Neuronal stem cell (in vitro differentiated cells): ENCODE measurements around the gene HOXB3.

Source experiments
- DNase-seq: peaks from one replicate; pipeline ENCODE4 v3.0.0-alpha.2; 2013; ENCODE audit warnings: low spot score
- H2AFZ ChIP-seq: one replicate; pipeline ENCODE4 v1.6.1; 2013; ENCODE audit warnings: mild to moderate bottlenecking, low read length, inconsistent platforms
- H2AK5ac ChIP-seq: 2 replicates; pipeline ENCODE4 v1.6.1; 2013; ENCODE audit warnings: low read depth, mild to moderate bottlenecking, inconsistent platforms, low read length, moderate library complexity, mixed read lengths
- H2BK120ac ChIP-seq: 2 replicates; pipeline ENCODE4 v1.6.1; 2013; ENCODE audit warnings: low read depth, mild to moderate bottlenecking, inconsistent platforms, low read length, moderate library complexity, mixed read lengths
- H2BK12ac ChIP-seq: one replicate; pipeline ENCODE4 v1.6.1; 2013; ENCODE audit warnings: low read length, inconsistent platforms
- H2BK15ac ChIP-seq: 2 replicates; pipeline ENCODE4 v1.6.1; 2013; ENCODE audit warnings: mild to moderate bottlenecking, low read length, inconsistent platforms, mixed read lengths
- H2BK5ac ChIP-seq: one replicate; pipeline ENCODE4 v1.6.1; 2013; ENCODE audit warnings: inconsistent platforms, mild to moderate bottlenecking, low read length, moderate library complexity
- H3K14ac ChIP-seq: one replicate; pipeline ENCODE4 v1.6.1; 2013; ENCODE audit warnings: low read length, inconsistent platforms
- H3K18ac ChIP-seq: 2 replicates; pipeline ENCODE4 v1.6.1; 2013; ENCODE audit warnings: low read length, inconsistent platforms
- H3K23ac ChIP-seq: 2 replicates; pipeline ENCODE4 v1.6.1; 2013; ENCODE audit warnings: low read depth, mild to moderate bottlenecking, mixed read lengths, low read length, inconsistent platforms; ENCODE audit not compliant: poor library complexity
- H3K27ac ChIP-seq: replicated peaks from 3 replicates; pipeline ENCODE4 v1.5.1; 2013; ENCODE audit warnings: low read length, inconsistent platforms
- H3K27me3 ChIP-seq, 3 experiments: 2 replicates each; pipeline ENCODE4 v1.6.1; 2013; ENCODE audit warnings: low read length in 3 of 3, mild to moderate bottlenecking in 2 of 3, inconsistent platforms in 1 of 3, low read depth in 1 of 3, mixed read lengths in 1 of 3, moderate library complexity in 1 of 3; ENCODE audit not compliant: control insufficient read depth in 3 of 3, insufficient read depth in 3 of 3
- H3K36me3 ChIP-seq, 2 donors: replicated peaks in 1 of 2; 2 replicates each; pipeline ENCODE4 v1.6.1; 2013; ENCODE audit warnings: low read length in 2 of 2; ENCODE audit not compliant: control insufficient read depth in 2 of 2, insufficient read depth in 2 of 2
- H3K4ac ChIP-seq: 2 replicates; pipeline ENCODE4 v1.6.1; 2013; ENCODE audit warnings: inconsistent platforms, mild to moderate bottlenecking, low read length, moderate library complexity
- H3K4me1 ChIP-seq, 2 donors: 1 replicate in 1 of 2; 2 replicates in 1 of 2; pipeline ENCODE4 v1.6.1; 2013; ENCODE audit warnings: low read length in 2 of 2, low read depth in 1 of 2; ENCODE audit not compliant: control insufficient read depth in 2 of 2, insufficient read depth in 1 of 2
- H3K4me2 ChIP-seq: one replicate; pipeline ENCODE4 v1.6.1; 2013; ENCODE audit warnings: mild to moderate bottlenecking, low read length, inconsistent platforms; ENCODE audit not compliant: insufficient read depth, poor library complexity, severe bottlenecking
- H3K4me3 ChIP-seq, 2 donors: 2 replicates each; pipeline ENCODE4 v1.5.1; 2013; ENCODE audit warnings: low read length in 2 of 2, mild to moderate bottlenecking in 2 of 2, inconsistent platforms in 1 of 2, moderate library complexity in 1 of 2
- H3K79me1 ChIP-seq: one replicate; pipeline ENCODE4 v1.6.1; 2013; ENCODE audit warnings: low read depth, mild to moderate bottlenecking, inconsistent platforms, low read length, moderate library complexity
- H3K9ac ChIP-seq: one replicate; pipeline ENCODE4 v1.6.1; 2013; ENCODE audit warnings: mild to moderate bottlenecking, low read depth, low read length, inconsistent platforms; ENCODE audit not compliant: poor library complexity
- H3K9me3 ChIP-seq, 2 donors: replicated peaks in 1 of 2; 2 replicates each; pipeline versions ENCODE3 to v1.6.1; 2013; ENCODE audit warnings: low read length in 2 of 2, mild to moderate bottlenecking in 2 of 2, inconsistent platforms in 1 of 2, low read depth in 1 of 2, mixed read lengths in 1 of 2, moderate library complexity in 1 of 2; ENCODE audit not compliant: control insufficient read depth in 2 of 2, insufficient read depth in 1 of 2
- H4K8ac ChIP-seq: one replicate; pipeline ENCODE4 v1.6.1; 2013; ENCODE audit warnings: low read depth, mild to moderate bottlenecking, inconsistent platforms, low read length, moderate library complexity
- H4K91ac ChIP-seq: one replicate; pipeline ENCODE4 v1.6.1; 2013; ENCODE audit warnings: low read length, low read depth, mild to moderate bottlenecking, inconsistent platforms; ENCODE audit not compliant: poor library complexity
- WGBS, 2 donors: extraction: QIAGEN DNeasy Blood & Tissue Kit; methylation state at CpG; one replicate each; pipeline ENCODE4 v1.1.7; 2013; ENCODE audit warnings: missing lambda C conversion rate in 2 of 2, mixed read lengths in 1 of 2; ENCODE audit not compliant: insufficient read length in 2 of 2, insufficient replicate concordance in 1 of 2; ENCODE audit errors: extremely low coverage in 2 of 2; 5-methylcytosine and 5-hydroxymethylcytosine counted together

The HOXB3 gene

DNA sequence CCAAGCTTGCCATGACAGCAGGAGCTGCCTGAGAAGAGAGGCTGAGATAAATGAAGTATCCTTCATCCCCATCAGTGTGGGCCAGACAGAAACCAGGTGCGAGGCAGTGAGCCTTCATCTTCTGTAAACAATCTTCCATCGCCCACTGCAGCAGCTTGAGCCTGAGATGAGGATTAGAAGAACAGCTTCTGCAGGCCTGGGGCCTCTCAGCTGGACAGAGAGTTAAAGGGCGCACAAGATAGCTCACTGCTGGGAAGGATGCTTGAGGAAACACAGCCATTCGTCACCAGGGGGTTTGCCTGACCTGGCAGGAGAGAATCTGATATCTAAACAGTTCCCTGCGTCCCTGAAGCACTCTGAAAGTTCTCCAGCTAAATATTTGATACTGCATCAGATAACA lies 86.3 kb downstream of the HOXB3 start:
- Histone ChIP-seq H3K4me2 (no peak overlapping the region), H4K8ac (no peak overlapping the region), H2BK12ac (no peak overlapping the region), H2BK15ac (no peak overlapping the region), H2AK5ac (no peak overlapping the region), H3K4ac (no peak overlapping the region), H3K23ac (no peak overlapping the region), H3K9ac (no peak overlapping the region), H3K9me3 (no peaks in the 10 kb centered on the region), H3K27me3 (peaks cover 0 to 41% (median 2%) of the 10 kb centered on the region in 3 experiments), H3K79me1 (no peaks in the 10 kb centered on the region), H2BK120ac (no peak overlapping the region), H3K27ac (no peak overlapping the region), H3K4me3 (no peak overlapping the region), H3K36me3 (no peaks in the 10 kb centered on the region), H2AFZ (no peak overlapping the region), H3K14ac (no peak overlapping the region), H2BK5ac (no peak overlapping the region), H3K18ac (no peak overlapping the region), H3K4me1 (no peaks in the 10 kb centered on the region), H4K91ac (no peak overlapping the region)
- WGBS, 2 donors, result no CpG with 5 or more reads among the region's 5 CpGs
- no peak for DNase-seq

DNA sequence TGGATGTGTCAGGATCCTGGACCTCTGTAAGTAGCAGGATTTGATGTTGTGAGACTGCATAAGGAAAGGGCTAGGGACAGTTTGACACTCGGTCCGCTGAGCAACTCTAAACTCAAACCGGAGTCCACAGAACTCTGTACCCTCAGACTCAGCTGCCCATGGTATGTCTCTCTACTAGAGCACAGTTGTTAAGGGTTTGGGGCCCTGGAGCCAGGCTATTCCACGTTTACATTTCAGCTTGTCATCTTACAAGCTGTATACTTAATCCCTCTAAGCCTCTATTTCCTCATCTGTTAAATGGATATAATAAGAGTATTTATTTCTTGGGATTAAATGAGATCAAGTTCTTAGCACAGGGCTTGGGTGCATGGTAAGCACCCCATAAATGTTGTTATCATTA lies 87.1 kb downstream of the HOXB3 start:
- no peak overlapping the region for H3K4me2 ChIP-seq
- DNase-seq, result no peak
- no peak overlapping the region for H3K18ac ChIP-seq
- no peak overlapping the region for H3K27ac ChIP-seq
- H3K9me3 ChIP-seq, result no peaks in the 10 kb centered on the region
- WGBS, 2 donors, result no CpG with 5 or more reads among the region's 4 CpGs
- no peak overlapping the region for H4K8ac ChIP-seq
- H3K9ac ChIP-seq, result no peak overlapping the region
- no peaks in the 10 kb centered on the region for H3K4me1 ChIP-seq
- no peak overlapping the region for H4K91ac ChIP-seq
- H3K23ac ChIP-seq, result no peak overlapping the region
- H3K4ac ChIP-seq, result no peak overlapping the region
- H3K14ac ChIP-seq, result no peak overlapping the region
- H2BK12ac ChIP-seq, result no peak overlapping the region
- H3K79me1 ChIP-seq, result no peaks in the 10 kb centered on the region
- H3K36me3 ChIP-seq, result no peaks in the 10 kb centered on the region
- H2BK5ac ChIP-seq, result no peak overlapping the region
- no peak overlapping the region for H2AFZ ChIP-seq
- H3K4me3 ChIP-seq, result no peak overlapping the region
- peaks cover 0 to 50% (median 2%) of the 10 kb centered on the region in 3 experiments for H3K27me3 ChIP-seq
- no peak overlapping the region for H2AK5ac ChIP-seq
- H2BK15ac ChIP-seq, result no peak overlapping the region
- no peak overlapping the region for H2BK120ac ChIP-seq

DNA sequence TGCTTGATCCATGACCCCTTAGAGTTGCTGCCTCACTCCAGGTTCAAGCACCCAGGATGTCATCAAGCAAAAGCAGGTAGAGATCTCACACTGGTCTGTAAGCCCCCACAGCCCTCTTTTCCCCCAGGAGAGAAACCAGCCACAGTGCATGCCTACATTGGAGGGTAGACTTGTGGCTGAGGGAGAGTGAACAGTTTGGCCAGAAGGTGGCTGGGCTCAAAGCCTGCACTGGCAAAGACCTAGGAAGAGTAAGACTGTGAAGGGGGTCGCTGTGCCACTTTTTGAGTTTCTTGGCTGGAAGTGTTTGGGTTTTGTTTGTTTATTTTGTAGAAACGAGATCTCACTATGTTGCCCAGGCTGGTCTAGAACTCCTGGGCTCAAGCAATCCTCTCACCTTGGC lies 87.7 kb downstream of the HOXB3 start:
- no peaks in the 10 kb centered on the region for H3K9me3 ChIP-seq
- no peak overlapping the region for H4K8ac ChIP-seq
- no peak overlapping the region for H3K27ac ChIP-seq
- no peak overlapping the region for H2AFZ ChIP-seq
- H3K4ac ChIP-seq, result no peak overlapping the region
- no peak overlapping the region for H3K9ac ChIP-seq
- no peak overlapping the region for H2BK5ac ChIP-seq
- WGBS, 2 donors, result no CpG with 5 or more reads among the region's 2 CpGs
- no peaks in the 10 kb centered on the region for H3K36me3 ChIP-seq
- no peaks in the 10 kb centered on the region for H3K4me1 ChIP-seq
- no peaks in the 10 kb centered on the region for H3K79me1 ChIP-seq
- no peak overlapping the region for H3K23ac ChIP-seq
- no peak overlapping the region for H2BK12ac ChIP-seq
- H3K4me3 ChIP-seq, result no peak overlapping the region
- H3K14ac ChIP-seq, result no peak overlapping the region
- H3K27me3 ChIP-seq, result peaks cover 0 to 50% (median 2%) of the 10 kb centered on the region in 3 experiments
- no peak overlapping the region for H2BK15ac ChIP-seq
- H2AK5ac ChIP-seq, result no peak overlapping the region
- H3K4me2 ChIP-seq, result no peak overlapping the region
- DNase-seq, result no peak
- no peak overlapping the region for H2BK120ac ChIP-seq
- H4K91ac ChIP-seq, result no peak overlapping the region
- no peak overlapping the region for H3K18ac ChIP-seq

DNA sequence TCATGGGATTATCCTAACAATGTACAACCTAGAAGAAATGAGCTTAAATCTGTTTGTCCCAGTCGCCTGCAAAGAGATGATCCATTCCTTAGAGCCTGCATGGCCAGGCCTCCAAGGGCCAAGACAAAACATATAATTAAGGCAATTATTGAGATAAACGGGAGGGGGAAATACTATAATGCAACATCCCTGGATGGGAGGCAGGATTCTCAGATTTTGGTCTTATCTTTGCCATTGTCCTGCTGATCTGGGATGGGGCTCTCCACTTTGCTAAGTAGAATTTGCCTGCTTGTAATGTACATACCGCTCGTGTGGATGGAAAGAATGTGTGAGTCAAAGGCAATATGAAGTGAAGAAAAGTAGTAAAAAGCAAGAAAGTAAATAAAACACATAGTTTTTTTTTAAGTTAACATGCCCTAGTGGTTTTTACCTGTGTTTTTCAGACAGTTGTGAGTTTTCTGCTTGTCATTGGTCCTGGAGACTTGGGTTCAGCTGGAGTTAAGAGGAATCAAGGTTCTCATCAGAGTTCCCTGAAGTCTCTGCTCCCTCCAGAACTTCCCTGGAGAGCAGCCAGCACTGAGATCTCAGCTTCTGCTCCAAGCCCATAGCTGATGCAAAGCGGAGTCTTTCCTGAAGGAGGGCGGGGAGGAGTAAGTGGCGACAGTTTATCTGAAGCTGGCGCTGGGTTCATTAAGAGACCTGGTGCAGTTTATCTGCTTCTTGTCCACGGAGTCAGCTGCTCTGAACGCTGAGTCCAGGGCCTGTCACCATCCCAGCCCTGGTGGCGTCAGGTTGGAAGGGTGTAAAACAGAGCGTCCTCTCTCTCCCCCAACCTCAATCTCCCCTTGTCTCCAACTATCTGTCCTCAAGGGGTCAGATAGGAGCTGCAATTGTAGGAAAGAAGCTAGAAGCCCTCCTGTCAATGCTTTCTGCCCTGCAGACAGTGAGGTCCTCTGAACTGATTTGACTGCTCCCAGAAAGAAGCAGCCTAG lies 89.3 kb downstream of the HOXB3 start:
- Histone ChIP-seq H3K4ac (no peak overlapping the region), H3K36me3 (no peaks in the 10 kb centered on the region), H2BK15ac (no peak overlapping the region), H3K18ac (no peak overlapping the region), H2AK5ac (no peak overlapping the region), H2AFZ (no peak overlapping the region), H3K4me2 (no peak overlapping the region), H2BK120ac (no peak overlapping the region), H3K4me3 (no peak overlapping the region), H3K27ac (no peak overlapping the region), H3K4me1 (no peaks in the 10 kb centered on the region), H3K14ac (no peak overlapping the region), H3K9me3 (no peaks in the 10 kb centered on the region), H2BK5ac (no peak overlapping the region), H3K27me3 (peaks cover 0 to 53% (median 2%) of the 10 kb centered on the region in 3 experiments), H2BK12ac (no peak overlapping the region), H4K8ac (no peak overlapping the region), H4K91ac (no peak overlapping the region), H3K79me1 (no peaks in the 10 kb centered on the region), H3K9ac (no peak overlapping the region), H3K23ac (no peak overlapping the region)
- WGBS, 2 donors, result no CpG with 5 or more reads among the region's 12 CpGs
- DNase-seq, result no peak
